Femur (tissue), 1 donor: ENCODE results near the gene SCCPDH.

Source experiments
- DNase-seq: peaks from one replicate; pipeline ENCODE4 v3.0.0-alpha.2; 2017

The SCCPDH gene

DNA sequence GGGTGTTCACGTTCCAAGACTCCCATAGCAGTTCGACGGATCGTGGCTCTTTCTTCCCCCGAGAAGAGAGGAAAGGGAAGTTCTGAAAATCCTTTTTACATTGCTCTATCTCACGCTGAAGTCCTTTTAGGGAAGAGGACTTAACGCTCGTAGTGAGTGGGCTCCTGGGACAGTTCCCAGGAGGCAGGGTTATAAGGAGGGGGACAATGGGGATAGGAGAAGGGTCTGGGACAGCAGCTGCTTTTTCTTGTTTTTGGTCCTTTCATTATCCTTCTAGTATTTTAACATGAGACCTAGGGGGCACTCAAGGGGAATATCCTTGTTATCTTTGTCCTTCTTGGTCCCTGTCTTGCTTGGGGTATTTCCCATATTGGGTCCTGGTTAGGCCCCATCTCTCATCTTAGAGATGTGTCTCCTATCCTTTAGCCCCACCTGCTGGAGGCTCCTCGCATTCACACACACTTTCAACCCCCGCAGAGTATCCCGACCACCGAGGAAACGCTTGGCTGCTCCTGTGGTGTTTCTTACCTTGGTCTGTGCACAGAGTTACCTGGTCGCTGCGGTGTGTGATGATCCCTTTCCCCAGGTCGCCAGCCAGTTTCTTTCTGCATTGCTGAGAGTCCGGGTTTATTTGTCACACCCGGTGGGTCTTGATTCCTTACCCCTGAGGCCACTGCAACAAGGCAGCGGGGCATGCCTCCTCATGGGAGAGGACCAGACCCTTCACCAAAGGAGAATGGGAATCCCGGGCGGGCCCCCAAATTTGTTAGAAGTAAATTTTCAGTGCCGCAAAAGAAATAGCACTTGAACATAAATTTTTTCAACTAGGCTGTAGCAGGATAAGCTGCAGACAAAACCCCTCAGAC, 29.7 kb downstream of the SCCPDH start:
- DNase-seq: peak; percentile 69

DNA sequence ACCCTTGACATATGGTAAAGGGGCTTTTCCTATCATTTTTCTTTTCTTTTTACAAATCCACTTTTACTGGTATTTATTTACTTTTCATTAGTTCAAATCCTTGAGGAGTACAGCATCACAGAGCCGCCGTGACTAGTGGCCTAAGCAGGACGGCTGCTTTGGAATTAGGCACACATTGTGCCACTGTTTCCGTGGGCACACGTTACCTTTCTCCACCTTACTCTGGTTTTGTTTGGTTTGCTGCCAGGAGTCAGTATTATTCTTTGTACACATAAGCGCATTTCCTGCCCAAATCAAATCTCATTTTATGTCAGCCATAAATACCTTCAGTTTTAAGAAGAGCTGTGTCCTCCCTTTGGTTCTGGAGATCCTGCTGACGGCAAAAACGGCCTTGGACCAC, 31.2 kb downstream of the SCCPDH start:
- no peak for DNase-seq

DNA sequence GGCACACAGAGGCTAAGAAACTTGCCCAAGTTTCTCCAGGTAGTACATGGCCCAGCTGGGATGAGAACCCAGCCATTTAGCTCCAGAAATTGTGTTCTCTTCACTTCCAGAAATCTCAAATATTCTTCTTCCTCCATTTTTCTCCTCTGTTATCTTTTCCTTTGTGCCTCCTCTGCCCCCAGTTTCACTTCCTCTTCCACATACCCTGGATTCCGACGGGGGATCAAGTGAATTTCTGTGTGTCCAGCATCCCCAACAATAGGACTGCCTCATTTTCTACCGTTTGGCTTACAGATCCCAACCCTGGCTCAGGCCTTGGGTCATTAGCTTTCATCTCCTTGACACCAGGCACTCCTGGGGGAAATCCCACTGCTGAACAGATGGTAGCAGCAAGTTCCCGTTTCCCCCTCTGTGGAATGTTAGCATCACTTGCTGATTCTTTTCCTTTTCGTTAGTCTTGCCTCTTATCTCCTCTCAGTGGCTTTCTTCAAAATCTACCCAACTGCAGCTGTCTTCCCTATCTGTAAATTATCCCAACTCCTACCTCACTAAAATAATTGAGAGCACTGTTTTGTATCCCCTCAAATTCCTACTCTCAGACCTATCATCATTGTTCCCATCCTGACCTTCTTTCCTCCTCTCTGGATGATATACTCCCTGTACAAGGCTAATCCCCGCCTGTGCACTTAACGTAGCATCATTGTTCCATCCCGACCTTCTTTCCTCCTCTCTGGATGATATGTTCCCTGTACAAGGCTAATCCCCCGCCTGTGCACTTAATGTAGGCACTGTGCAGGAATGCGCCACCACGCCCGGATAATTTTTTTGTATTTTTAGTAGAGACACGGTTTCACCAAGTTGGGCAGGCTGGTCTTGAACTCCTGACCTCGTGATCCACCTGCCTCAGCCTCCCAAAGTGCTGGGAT, 36.5 kb downstream of the SCCPDH start:
- no peak for DNase-seq

DNA sequence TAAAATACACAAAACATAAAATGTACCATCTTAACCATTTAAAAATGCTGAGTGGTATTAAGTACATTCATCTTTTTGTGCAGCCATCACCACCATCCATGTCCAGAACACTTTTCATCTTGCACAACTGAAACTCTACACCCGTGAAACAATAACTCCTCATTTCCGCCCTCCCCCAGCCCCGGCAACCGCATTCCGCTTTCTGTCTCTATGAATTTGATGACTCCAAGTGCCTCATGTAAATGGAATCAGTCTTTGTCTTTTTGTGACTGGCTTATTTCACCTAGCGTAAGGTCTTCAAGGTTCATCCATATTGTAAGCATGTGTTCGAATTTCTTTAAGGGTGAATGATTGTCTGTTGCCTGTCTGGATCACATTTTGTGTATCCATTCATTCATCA, 37.2 kb downstream of the SCCPDH start:
- DNase-seq: no peak

DNA sequence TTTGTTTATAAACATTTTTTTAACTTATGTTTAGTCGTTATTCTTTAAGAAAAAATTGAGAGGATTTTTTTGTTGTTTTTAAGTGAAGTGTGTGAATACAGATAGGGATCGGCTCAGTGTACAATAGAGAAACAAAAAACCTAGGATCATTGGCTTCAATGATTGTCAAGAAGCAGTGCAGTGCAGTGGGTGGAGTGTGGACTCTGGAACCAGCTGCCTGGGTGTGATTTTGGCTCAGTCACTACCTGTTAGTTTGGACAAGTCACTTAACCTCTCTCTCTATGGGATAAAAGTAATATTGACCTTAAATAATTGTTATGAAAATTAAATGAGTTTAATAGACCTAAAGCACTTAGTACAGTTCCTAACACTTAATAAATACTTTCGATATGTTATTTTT, 41.3 kb downstream of the SCCPDH start:
- no peak for DNase-seq

DNA sequence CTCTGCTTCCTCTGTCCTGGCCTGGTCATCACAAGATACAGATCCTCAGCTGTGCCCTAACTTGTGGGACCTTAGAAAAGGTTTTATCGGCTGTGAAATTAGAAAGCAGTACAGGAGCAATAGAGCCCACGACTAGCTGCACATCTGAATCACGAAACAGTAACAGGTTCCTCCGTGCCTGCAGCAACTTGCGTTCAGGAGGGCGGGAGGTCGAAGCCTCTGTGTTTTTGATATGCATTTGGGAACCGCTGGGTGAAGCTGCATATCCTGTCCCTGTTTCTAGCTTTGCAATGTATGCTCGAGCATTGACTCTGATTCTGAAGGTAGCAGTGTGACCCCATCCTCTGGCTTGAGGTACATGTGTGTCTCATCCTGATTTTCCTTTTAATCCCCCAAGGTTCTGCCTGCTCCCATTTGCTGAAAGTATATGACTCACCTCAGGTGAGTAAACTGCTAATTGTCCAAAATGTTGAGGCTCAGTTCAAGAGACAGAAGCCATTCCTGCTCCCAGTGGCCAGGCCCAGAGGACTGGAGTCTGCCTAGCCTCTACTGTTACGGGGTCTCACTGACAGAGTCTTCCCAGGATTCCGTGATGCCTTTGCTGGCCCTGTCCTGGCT, 44.3 kb downstream of the SCCPDH start:
- DNase-seq: no peak

DNA sequence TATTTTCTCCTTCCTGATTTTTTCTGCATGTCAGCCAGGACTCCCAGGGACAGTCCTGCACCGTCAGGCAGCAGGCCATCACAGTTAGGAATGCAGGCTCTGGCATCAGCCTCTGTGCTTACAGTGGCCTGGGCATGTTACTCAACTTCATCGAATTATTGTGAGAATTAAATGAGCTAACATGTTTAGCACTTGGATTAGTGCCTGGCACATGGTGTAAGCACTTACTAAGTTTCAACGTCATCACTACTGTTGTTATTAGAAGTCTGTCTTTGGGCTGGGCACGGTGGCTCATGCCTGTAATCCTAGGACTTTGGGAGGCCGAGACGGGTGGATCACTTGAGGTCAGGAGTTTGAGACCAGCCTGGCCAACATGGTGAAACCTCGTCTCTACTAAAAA, 45.1 kb downstream of the SCCPDH start:
- no peak for DNase-seq

DNA sequence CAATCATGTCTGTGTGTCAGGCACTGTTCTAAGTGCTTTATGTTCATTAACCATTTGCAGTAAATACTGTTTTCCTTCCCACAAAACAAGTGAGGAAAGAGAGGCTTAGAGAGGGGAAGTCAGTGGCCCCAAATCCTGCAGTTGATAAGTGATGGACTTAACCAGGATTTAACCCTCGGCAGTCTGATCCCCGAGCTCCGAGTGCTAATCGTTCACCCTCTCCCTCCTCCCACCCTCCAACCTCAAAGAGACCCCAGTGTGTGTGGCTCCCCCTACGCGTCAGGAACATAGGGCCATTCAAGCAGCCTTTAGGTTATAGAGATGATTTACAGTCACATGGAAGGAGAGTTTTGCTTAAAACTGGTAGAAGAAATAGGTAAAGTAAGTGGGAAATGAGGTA, 47.2 kb downstream of the SCCPDH start:
- no peak for DNase-seq

DNA sequence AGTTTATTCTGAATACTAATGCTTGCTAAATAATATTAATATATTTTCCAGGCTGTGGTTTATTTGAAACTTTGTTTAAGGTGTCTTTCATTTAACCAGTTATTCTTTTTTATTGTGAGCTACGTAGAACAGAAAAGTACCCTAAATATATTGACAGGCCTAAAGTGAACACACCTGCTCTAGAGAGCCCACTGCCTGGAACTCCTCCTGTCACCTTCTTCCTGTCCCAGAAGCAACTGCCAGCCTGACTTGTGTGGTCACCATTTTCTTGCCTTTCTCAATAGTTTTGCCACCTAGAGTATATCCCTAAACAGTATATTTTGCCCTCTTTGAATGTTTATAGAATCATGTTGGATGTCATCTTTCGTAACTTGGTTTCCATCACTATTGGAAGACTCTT, 48.5 kb downstream of the SCCPDH start:
- no peak for DNase-seq

DNA sequence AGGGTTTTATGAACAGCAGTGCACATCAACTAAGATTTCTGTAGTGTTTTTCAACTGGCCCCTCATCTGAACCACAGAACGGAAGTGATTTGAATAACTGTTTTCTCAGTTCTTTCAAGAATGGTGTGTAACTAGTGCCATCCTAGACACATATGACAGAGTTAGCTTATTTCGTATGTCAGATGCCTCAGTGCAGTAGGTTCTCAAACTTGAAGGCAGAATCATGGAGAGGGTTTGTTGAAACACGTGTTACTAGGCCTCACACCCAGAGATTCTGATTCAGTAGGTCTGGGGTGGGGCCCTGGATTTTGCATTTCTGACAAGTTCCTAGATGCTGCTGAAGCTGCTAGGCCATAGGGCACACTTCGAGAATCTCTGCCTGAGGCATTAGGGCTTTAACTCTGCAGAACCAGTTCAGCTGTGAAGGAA, 49.0 kb downstream of the SCCPDH start:
- DNase-seq: no peak

DNA sequence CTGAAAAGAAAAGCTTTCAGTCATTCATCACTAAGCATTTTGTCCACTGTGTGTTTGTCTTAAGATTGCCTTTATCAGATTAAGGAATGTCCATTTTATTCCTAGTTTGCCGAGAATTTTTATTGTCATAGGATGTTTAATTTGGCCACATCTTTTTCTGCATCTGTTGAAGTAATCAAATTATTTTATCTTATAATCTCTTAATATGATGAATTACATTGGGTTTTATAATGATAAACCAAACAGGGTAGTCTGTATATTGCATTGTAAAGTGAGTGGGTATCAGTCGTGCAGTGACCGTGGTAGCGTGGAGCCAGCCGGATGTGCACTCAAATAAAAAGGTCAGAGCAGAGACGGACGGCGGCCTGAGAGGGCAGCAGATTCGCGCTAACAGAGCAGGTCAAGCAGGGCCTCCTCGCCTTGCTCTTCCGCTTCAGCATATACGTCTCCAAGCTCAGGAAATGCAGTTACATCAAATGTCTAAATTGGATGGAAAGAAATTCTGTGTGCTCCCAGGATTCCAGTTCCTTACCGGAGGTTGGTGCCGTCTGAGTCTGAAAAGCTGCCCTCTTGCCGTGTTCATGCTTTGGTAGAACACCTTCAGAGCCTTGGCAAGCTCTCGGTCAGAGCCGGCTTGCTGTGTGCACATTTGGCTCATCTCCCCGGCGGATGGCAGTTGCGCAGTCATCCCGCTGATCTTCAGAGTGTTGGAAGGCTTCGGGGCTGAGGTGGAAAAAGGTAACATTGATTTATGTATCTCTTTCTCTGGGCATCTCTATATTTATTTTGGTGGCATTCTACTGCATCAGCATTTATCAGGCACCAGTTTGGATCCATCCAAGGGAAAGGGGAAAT, 51.5 kb downstream of the SCCPDH start:
- DNase-seq: no peak

DNA sequence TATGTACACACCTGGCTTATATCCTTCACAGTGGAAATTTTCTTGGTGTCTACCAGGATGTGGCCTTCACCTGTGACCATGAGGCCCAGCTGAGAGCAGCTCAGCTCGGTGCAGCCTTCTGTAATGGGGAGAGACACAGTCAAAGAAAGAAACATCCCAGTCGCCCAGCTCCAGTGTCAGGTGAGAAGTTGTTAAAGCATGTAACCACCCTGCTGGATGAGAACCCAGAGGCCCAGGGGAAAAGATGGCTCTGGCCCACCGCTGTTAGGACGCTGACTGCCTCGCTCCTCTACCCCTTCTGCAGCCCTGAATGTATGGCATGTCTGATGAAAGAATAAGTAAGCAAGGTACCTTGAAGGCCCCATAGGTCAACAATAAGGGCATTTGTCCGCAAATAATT, 52.7 kb downstream of the SCCPDH start:
- DNase-seq: no peak

DNA sequence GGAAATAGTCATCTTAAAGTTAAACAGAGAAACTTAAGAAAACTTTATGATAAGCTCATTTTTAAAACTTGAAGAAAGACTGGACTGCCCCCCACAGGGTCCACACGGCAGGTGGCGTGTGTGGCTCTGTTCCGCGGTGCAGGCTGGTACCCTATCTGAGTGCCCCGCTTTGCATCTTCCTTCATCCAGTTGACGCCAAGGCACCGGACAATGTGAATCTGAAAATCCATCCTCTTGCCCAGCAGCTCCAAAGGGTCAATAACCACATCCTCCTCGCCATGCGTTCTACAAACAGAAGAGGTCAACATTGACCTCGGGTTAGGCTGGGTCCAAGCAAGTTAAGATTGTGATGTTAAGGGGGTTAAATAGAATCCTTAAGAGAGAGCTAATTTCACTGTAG, 54.5 kb downstream of the SCCPDH start:
- no peak for DNase-seq

DNA sequence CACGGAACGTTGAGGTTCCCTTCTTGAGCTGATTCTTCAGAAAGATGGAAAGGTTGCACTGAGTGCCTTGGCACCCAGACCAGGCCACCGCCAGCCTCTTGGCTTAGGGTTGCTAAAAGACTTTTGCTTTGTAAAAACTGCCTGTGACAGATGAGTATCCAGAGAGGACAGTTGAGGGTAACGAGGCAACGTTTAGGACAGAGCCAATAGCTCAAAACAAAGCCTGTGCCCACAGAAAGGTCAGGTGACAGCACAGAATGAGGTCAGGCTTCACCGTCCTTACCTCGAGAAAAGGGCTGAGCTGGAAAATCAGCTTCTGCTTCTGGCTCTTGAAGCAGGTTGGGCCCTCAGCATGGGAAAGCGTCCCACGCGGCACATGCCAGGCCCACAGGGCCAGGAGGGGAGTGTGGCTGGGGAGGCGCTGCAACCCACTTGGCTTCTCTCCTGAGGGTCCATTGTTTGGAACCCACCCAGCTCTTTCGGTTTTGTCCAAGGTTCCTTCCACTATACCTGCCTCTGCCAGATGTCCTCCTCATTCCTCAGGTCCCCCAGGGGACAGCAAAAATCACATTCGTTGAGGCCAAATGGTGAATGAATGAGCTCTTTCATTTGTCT, 55.5 kb downstream of the SCCPDH start:
- no peak for DNase-seq

DNA sequence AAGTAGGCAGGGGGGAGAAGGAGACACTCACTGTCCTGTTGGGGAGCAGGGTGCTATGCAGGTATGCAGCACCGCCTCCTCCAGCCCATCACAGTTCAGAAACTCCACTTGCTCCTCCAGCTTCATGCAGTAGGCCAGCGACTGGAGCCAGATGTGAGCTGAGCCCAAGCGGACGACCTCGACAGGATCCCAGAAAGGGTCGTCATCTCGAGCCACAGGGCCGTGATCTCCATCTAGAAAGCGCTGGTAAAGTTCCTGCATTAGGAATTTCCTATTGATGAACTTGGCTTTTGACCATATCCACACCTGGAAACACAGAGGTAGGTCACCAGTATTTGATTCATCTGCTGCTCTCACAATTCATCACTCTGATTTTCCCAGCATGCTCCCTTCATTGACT, 56.1 kb downstream of the SCCPDH start:
- no peak for DNase-seq

DNA sequence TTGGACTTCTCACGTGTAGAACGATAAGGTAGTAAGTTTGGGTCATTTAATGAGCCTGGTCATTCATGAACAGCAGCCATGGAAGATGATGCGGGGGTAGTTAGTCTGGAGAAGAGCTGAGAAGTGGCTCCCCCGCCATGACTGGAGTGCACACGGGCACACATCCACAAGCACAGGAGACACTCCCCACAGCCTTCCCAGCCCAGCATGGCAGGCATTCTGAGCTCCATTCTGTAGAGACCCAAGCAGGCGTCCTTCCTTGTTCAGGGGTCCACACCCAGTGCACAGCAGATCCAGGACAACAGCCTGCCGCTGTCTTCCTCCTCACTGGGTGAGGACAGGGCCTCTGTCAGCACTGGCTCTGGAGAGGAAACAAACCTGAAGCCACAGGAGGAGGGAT, 57.0 kb downstream of the SCCPDH start:
- no peak for DNase-seq

DNA sequence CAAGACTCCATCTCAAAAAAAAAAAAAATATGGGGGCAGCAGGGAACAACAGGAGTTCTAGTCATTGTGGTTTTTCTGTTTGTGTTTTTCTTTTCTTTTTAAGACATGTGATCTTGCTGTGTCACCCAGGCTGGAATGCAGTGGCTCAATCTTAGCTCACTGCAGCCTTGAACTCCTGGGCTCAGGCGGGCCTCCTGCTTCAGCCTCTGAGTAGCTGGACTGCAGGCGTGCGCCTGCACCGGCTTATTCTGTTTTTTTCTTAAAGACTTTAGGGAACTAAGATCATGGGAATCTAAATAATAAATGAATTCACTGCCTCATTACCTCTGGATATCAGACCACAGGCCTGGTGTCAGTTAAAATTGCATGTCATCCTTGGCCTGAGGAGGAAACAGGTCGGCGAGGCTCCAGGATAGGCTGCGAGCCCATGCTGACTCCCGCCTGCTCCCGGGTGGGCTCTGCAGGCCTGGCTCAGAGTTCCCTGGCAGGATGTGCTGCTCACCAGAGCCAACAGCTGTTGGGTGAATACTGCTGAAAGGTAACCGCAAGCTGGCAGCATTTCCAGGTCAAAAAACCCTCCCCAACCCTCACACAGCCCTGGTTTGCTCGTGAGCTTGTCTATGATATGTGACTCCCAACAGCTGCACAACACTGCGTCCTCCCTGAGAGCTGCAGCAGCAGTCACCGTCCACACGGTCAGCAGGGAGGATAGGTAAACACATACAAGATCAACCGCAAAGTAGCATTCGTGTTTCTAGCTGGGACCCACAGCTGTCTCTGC, 58.1 kb downstream of the SCCPDH start:
- DNase-seq: peak; percentile 87

DNA sequence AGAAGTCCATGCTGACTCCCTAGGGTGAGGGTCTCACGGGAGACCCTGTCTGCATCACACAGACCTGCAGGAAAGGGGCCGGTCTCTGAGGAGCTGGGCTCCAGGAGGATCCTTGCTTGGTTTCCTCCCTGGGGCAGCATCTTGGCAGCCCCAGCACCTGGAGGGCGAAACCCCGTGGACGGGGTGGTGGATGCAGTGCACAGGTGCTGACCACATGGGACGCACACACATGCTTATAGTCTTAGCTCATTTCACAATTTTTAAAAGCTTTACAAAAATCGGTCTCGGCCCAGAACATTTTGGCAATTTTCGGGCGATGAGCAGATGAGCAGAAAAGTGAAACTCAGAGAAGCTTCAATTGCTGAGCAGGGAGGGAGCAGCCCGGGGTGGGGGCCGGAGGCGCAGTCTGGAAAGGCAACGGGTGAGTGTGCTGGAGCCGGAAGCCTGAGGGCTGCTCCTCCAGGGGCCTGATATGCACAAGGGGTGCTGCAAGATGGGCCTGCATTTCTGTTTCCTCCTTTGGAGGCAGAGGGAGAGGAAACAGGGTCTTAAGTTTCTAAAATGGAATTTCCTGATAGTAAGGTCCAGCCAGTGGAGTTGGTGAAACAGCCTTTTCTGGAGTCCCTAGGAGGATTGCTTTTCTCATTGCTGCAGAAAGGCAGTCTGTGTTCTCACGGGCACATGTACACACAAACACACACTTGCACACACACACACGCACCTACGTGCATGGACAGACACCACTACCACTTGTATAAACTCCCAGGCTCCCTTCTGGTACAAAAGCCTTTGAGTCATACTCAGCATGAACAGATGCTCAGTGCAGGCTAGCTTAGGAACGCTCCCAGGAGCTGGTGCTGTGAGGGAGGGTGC, 60.6 kb downstream of the SCCPDH start:
- peak; percentile 72 for DNase-seq

DNA sequence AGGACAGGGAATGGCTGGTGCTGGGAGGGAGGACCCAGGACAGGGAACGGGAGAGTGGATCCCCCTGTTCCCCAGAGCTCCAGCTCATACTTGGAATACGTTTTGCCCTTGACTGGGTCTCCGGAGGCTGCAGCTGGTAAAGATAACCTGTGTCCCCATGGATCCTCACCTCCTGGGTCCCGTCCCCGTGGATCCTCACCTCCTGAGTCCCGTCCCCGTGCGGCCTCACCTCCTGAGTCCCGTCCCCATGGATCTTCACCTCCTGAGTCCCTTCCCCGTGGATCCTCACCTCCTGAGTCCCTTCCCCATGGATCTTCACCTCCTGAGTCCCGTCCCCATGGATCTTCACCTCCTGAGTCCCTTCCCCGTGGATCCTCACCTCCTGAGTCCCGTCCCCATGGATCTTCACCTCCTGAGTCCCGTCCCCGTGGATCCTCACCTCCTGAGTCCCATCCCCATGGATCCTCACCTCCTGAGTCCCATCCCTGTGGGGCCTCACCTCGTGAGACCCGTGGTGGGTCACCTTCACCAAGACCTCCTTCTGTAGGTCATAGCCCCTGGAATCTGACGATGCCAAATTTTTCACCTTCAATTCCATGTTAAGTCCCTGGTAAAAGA, 61.4 kb downstream of the SCCPDH start:
- peak; percentile 55 for DNase-seq
